Lower leg skin (tissue), 4 donors: ENCODE data around the gene ADAM30. TPM values are rescaled to one million over a fixed set of nuclear protein-coding genes. Genes with fewer than 3 reads are reported as not detected.

Source experiments
- DNase-seq, 2 donors: peaks; one replicate each; pipeline ENCODE4 v3.0.0-alpha.2; 2019; ENCODE audit warnings: low spot score in 2 of 2
- H3K4me3 ChIP-seq: fragments of 200-600 bp; sonication (generic); 2 replicates; pipeline ENCODE4 v1.5.1; 2017; ENCODE audit warnings: mild to moderate bottlenecking, low read depth; ENCODE audit not compliant: poor library complexity, severe bottlenecking
- CTCF ChIP-seq, 3 donors: fragments of 450-650 bp; IDR thresholded peaks; one replicate each; pipeline ENCODE4 v1.5.1; 2016; ENCODE audit warnings: antibody characterized with exemption in 3 of 3, mild to moderate bottlenecking in 3 of 3, moderate library complexity in 2 of 3
- POLR2A ChIP-seq, 2 donors: fragments of 450-650 bp; IDR thresholded peaks; one replicate each; pipeline ENCODE4 v1.6.1; 2016 to 2017; ENCODE audit warnings: antibody characterized with exemption in 2 of 2, mild to moderate bottlenecking in 1 of 2, moderate library complexity in 1 of 2
- WGBS, 2 donors: methylation state at CpG; one replicate each; pipeline ENCODE4 v1.1.5; 2018; 5-methylcytosine and 5-hydroxymethylcytosine counted together
- intact Hi-C: fragments of 100-400 bp; cut with DNase I; formaldehyde crosslinking; loops from one replicate; pipeline ENCODE4 v1.15.0; 2023; ENCODE audit warnings: low total_unique reads
- total RNA-seq, 4 donors: library from RNA; depleted of rRNA; stranded (reverse); fragments of >200 nt; gene quantifications; one replicate each; pipeline ENCODE4 v1.1.0, GENCODE V29; 2016

The ADAM30 gene
- total RNA-seq, result not detected

- WGBS, 2 donors, result 46 to 49% methylated on average over 24 of the region's 24 CpGs
- intact Hi-C loops, result no loop called here
- DNase-seq, result no peak
- TF ChIP-seq POLR2A (IDR thresholded peaks at IDR 0.05) (no peak), CTCF (IDR thresholded peaks at IDR 0.05) (no peak)
- no peak within 1 kb of the TSS for H3K4me3 ChIP-seq
Measured at GRCh38 chr1:119896303-119896702, at the start of gene ADAM30. ADAM30 (minus strand) TSS chr1:119896515; CDS start chr1:119896336, 179 bp downstream.

GRCh38 chr1:119943216-119943615 lies 46.9 kb upstream of the ADAM30 start:
- 66 to 76% methylated on average over 2 of the region's 2 CpGs for WGBS, 2 donors
- no peak for DNase-seq
- no peak for TF ChIP-seq POLR2A (IDR thresholded peaks at IDR 0.05)
- TF ChIP-seq CTCF (IDR thresholded peaks at IDR 0.05), result no peak
- intact Hi-C loops, result loop anchor here (10.0 kb wide), 1 partner anchor 198 kb away; no protein-coding TSS in a partner anchor
- H3K4me3 ChIP-seq, result no peak overlapping the region

- no peak overlapping the region for H3K4me3 ChIP-seq
- intact Hi-C loops, result loop anchor here (10.0 kb wide), 1 partner anchor 197 kb away; no protein-coding TSS in a partner anchor
- no peak for DNase-seq
- WGBS, 2 donors, result 90 to 96% methylated on average over 4 of the region's 4 CpGs
- TF ChIP-seq POLR2A (IDR thresholded peaks at IDR 0.05), result no peak
- no peak for TF ChIP-seq CTCF (IDR thresholded peaks at IDR 0.05)
Measured at GRCh38 chr1:119941392-119941791, 45.1 kb upstream of the ADAM30 start.

GRCh38 chr1:119940697-119941096 lies 44.4 kb upstream of the ADAM30 start:
- TF ChIP-seq CTCF (IDR thresholded peaks at IDR 0.05), result no peak
- no peak for TF ChIP-seq POLR2A (IDR thresholded peaks at IDR 0.05)
- no peak overlapping the region for H3K4me3 ChIP-seq
- intact Hi-C loops, result loop anchor here (10.0 kb wide), 1 partner anchor 196 kb away; no protein-coding TSS in a partner anchor
- no peak for DNase-seq

- no peak for DNase-seq
- intact Hi-C loops, result no loop called here
- 87 to 96% methylated on average over 5 of the region's 5 CpGs for WGBS, 2 donors
- no peak for TF ChIP-seq POLR2A (IDR thresholded peaks at IDR 0.05)
- TF ChIP-seq CTCF (IDR thresholded peaks at IDR 0.05), result no peak
- no peak overlapping the region for H3K4me3 ChIP-seq
Measured at GRCh38 chr1:119937198-119937597, 40.9 kb upstream of the ADAM30 start.

GRCh38 chr1:119935915-119936314 lies 39.6 kb upstream of the ADAM30 start:
- H3K4me3 ChIP-seq, result no peak overlapping the region
- intact Hi-C loops, result no loop called here
- no peak for DNase-seq
- TF ChIP-seq POLR2A (IDR thresholded peaks at IDR 0.05), result no peak
- no peak for TF ChIP-seq CTCF (IDR thresholded peaks at IDR 0.05)
- 93 to 100% methylated on average over 2 of the region's 2 CpGs for WGBS, 2 donors
